ENCODE measurements around the gene HSPA12B.

Gene HSPA12B

GRCh38 chr20:3767427-3768341 lies 35.2 kb downstream of the HSPA12B start, which contains the start of gene ADISSP:
Gene ADISSP (minus strand): TSS chr20:3767753. CDS start chr20:3760100, 7,653 bp downstream.
- peak within 1 kb of the TSS; percentile 70 for H3K4me3 ChIP-seq (ENCODE audit: low read depth, low read length)
- no peak for TF ChIP-seq CTCF (IDR thresholded peaks at IDR 0.05; ENCODE audit: low read depth, low read length)

GRCh38 chr20:3768342-3769130 lies 36.1 kb downstream of the HSPA12B start:
- H3K4me3 ChIP-seq (ENCODE audit: low read depth, low read length), result peak overlapping the region; percentile 70
- peak; percentile 13; the same call in 1 of the 2 replicates for TF ChIP-seq CTCF (IDR thresholded peaks at IDR 0.05; ENCODE audit: low read depth, low read length)

- no peak overlapping the region for H3K4me3 ChIP-seq (ENCODE audit: low read depth, low read length)
- no peak for TF ChIP-seq CTCF (IDR thresholded peaks at IDR 0.05; ENCODE audit: low read depth, low read length)
Observed at GRCh38 chr20:3771552-3772058, 39.1 kb downstream of the HSPA12B start.

GRCh38 chr20:3775457-3776108 lies 43.1 kb downstream of the HSPA12B start:
- no peak for TF ChIP-seq CTCF (IDR thresholded peaks at IDR 0.05; ENCODE audit: low read depth, low read length)
- H3K4me3 ChIP-seq (ENCODE audit: low read depth, low read length), result no peak overlapping the region

- no peak for TF ChIP-seq CTCF (IDR thresholded peaks at IDR 0.05; ENCODE audit: low read depth, low read length)
- peak overlapping the region; percentile 43 for H3K4me3 ChIP-seq (ENCODE audit: low read depth, low read length)
Observed at GRCh38 chr20:3777381-3777715, 44.9 kb downstream of the HSPA12B start.

- no peak for TF ChIP-seq CTCF (IDR thresholded peaks at IDR 0.05; ENCODE audit: low read depth, low read length)
- H3K4me3 ChIP-seq (ENCODE audit: low read depth, low read length), result peak overlapping the region; percentile 43
Observed at GRCh38 chr20:3777716-3778629, 45.5 kb downstream of the HSPA12B start.

Measured in WI38 (cell line).